GM19023 (cell line): ENCODE data around the gene PPM1A.
"Not testable (repeated sequence)": the region's sequence is repeated elsewhere in the genome, so short reads cannot be mapped to it uniquely, and the experiment has no call there.

Source experiments
- ATAC-seq: cut with Tn5 transposase; IDR thresholded peaks from one replicate; pipeline ENCODE4 v1.9.1; 2021; ENCODE audit warnings: mild to moderate bottlenecking, moderate library complexity; ENCODE audit not compliant: unreplicated experiment

Gene PPM1A

DNA sequence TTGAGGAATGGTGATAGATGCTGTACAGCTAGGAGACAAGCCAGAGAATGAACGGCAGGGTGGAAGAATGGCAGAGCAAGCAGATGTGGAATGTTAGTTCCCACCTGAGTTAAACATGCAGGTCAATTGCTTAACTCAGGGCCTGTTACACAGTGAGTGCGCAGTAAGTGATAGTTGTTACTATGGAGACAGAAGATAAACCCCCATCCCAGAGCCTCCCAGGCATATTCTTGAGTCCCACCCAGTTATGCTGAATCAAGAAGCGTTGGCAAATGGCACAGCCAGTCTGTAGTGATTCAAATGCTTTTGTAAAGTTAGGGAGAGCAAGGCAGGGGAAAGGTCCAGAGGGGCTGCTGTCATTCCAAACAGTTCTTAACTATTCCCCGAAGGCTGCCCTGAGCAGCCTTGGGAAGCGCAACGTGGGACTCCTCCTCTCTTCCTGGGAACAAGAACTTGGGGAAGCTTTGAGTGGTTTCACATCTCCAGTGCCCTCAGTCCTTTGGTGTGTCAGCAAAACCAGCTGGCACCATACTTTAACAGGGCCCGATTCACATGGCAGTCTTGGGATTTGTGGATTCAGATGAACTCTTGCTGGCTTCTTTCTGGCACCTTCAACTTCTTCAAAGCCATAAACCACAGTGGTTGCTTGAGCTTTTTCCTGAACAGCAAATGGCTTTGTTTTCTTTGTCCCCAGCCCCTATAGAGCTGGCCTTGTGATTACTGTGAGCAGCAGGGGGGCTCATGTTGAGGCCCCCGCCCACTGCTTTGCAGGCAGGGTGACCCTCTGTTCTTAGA lies 66.4 kb downstream of the PPM1A start:
- ATAC-seq: no peak

DNA sequence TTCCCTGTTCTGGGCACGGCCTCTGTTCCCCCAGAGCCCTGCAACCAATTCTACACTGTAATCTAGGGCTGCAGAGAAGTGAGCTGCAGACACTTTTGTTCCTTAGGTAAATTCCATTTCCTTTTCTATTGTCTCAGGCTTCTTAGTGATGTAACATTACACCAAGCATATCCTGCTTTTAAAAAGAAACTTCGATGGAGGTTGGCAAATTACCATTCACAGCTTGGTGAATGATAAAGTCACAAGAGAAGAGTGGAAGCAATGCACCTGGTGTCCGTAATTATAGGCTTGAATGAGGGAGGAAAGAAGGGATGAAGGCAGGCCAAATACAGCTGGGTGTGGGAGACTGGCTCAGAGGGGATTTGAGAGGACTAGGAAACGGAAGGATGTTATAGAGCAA lies 68.6 kb downstream of the PPM1A start:
- ATAC-seq: no peak

DNA sequence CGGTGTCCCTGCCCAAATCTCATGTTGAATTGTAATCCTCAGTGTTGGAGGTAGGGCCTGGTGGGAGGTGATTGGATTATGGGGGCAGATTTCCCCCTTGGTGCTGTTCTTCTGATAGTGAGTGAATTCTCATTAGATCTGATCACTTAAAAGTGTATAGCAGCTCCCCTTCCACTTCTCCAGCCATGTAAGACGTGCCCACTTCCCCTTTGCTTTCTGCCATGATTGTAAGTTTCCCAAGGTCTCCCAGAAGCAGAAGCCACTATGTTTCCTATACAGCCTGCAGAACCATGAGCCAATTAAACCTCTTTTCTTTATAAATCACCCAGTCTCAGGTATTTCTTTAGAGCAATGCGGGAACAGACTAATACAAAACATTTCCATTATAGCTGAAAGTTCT lies 71.8 kb downstream of the PPM1A start:
- not testable (repeated sequence) for ATAC-seq

DNA sequence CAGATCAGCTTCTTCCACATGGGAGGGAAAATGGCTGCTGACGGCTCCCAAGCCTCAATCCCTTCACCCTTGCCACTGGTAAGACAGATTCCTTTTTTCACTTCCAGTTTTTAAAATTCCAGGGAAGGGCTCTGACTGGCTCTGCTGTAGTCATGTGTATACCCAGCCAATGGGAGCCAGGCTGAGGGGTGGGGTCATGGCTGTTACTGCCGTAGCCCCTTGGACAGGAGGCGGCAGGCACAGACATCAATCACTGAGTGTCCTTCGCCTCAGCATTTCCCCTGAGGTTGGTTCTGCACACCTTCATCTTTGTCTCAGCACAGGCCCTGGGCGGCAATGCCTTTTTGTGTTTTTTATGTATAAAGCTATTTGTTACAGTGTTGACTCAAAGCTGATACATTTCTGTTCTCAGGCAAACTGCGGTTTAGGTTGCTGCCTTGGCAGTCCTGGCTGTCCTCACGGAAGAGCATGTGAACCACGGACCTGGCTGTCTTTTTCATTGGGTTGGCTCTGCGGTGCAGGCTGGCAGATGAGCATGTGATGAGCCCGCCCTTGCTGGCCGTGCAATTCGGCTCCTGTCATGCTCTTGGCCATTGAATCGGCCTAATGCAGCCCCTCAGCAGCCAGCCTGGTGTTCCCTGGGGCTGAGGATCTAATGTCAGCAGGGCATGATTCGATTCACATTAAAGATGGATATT lies 74.3 kb downstream of the PPM1A start:
- no peak for ATAC-seq

DNA sequence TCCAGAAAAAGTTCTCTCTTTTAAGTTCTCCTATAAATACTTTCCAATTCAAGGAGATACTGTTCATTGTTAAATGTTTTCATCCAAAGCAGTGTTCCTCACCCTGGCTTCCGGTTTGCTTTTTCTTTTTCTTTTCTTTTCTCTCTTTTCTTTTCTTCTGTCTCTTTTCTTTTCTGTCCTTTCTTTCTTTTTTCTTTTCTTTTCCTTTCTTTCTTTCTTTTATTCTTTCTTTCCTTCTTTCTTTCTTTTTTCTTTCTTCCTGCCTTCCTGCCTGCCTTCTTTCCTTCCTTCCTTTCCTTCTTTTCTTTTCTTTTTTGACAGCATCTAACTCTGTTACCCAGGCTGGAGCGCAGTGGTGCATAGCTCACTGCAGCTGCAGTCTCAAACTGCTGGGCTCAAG lies 75.8 kb downstream of the PPM1A start:
- ATAC-seq: no peak

DNA sequence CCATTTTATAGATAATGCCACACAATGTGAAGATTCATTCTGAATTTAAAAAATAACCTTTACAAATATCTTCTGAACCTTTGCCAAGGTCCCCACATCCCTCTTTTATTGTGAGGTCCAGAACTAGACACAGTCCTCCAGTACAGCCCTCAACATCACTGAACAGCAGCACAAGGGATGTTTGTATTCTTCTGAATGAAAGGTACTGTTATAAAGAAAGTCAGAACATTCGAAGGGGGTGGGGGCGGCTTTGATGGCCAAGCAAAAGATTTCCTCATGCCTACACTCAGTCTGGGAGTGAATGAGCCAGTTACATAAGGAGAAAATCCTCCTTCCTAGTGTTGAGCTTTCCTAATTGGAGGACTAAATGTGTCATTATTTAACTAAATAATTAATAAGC lies 77.3 kb downstream of the PPM1A start:
- no peak for ATAC-seq

DNA sequence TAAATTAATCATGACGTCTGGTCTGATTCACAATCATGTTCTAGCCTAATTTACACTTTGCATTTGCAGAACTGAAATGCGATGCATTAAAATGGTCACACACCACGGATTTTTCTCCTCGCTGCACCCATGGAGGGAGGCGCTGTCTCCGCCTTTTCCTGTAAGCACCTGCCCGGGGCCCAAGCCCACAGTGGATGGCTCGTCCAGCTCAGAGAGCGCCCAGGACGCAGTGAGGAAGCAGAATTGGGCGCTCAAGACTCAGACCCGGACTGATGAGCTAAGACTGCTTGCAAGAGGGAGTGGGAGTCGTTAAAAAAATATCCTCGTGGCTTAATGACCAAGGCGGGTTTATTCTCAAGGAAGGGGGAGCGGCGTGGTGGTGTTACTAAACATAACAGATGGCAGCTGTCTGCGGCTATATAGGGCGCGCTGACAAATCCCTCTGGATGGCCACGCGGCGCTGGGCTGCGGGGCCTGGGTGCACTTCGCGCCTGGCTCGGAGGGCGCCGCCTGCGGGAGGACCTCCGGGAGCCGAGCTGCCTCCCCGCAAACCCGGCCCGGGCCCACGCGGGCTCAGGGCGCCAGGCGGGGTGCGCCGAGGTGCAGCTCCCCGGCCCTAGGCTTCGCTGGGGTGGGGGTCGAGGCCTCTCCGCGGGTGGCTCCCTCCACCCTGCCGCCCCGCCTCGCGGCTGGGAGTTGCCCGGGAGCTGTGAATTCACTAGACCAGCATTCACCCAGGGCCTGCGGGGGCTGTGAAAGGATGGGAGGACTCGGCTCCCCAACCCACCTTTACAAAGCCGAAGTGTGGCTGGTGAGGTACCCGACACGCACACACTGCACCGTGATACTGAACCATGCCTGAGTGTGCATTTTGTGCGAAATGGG lies 78.7 kb downstream of the PPM1A start:
- ATAC-seq: peak; percentile 49

DNA sequence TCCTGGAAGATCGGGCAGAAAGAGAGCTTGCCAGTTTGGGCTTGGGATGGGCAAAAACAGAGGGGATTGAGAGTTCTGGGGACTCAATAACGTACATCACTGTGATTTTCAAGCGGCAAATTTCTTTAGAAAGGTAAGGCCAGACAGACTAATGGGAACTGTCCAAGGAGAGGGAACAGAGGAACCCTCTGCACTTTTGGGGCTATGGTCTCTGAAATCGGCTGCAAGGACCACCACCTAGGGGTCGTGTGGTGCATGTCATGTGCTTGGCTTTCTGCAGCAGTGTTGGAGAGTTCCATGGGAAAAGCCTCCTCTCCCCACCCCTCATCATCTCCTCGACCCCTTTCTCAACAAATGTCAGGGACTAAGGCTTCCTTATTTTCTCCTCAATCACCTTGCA lies 79.6 kb downstream of the PPM1A start:
- no peak for ATAC-seq

DNA sequence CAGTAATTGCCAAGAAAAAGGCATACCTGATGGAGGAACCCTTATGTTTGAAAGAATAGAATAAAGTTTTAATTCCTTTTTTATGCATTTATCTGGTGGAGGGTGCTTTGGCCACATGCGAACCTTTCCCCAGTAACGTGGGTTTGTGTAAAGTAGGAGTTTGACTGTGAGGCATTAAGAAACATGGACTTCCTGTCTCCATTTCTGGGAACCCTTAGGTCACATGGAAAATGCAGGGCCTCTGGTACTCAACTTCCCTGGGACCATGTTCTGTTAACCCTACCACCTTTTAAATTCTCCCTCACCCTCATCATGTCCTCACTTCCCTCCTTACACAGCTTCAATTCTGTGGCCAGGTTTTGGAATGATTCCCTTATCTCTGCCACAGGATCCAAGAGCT lies 80.3 kb downstream of the PPM1A start:
- ATAC-seq: no peak

DNA sequence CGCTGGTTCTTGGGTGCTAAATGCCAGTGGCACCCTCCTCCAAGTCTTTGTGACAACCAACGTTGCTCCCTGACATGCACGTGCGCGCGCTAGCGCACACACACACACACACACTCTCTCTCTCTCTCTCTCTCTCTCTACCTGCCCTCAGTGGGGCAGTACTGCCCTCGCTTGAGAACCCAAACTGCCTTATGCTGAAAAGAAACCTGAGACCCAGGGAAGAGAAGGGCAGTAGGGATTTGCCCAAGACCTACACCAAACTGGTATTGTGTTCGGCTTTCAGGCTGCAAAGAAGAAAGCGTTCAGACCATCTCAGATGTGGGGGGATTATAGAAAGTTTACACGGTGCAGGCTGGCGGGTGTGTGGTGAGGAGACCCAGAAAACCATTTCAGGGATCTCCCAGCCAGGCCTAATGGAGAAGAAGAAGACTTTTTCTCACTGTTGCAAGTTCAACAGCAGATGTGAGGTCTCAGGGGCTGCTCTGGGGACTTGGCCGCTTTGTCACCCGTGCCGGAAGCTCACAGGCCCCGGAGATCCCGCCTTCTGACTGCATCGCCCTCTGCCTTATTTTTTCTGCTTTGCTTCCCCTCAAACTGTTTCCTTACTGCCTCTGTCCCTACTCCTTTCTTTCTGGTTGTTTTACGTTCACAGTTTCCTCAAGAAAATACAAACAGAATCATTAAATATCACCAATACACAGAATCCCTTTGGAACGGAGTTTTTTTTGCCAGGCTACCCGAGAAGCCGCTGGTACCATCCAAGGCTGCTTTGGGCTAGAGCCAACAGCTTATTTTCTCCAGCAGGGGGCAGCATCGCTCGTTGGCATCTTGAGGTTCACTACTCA lies 82.4 kb downstream of the PPM1A start:
- ATAC-seq: peak; percentile 76

DNA sequence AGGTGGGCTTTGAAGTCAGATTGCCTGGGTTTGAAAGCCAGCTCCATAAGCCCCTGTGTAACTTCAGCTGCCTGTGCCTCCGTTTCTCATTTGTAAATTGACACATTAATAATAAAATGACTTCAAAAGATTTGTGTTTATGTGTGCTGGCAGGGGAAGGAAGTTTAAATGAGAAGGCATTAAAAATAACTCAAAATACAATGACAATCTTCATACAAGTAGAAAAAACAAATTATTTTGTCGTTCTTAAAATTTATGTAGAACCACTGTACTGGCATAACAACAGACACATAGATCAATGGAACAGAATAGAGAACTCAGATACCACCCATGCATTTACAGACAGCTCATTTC lies 83.0 kb downstream of the PPM1A start:
- ATAC-seq: no peak

DNA sequence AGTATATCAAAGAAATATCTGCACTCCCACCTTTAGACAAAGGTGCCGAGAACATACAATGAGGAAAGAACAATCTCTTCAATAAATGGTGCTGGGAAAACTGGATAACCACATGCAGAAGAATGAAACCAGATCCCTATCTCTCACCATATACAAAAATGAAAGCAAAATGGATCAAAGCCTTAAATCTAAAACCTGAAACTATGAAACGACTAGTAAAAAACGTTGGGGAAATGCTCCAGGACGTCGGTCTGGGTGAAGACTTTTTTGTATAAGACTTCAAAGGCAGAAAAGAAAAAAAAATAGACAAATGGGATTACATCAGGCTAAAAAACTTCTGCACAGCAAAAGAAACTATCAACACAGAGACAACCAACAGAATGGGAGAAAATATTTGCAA lies 83.8 kb downstream of the PPM1A start:
- no peak for ATAC-seq

DNA sequence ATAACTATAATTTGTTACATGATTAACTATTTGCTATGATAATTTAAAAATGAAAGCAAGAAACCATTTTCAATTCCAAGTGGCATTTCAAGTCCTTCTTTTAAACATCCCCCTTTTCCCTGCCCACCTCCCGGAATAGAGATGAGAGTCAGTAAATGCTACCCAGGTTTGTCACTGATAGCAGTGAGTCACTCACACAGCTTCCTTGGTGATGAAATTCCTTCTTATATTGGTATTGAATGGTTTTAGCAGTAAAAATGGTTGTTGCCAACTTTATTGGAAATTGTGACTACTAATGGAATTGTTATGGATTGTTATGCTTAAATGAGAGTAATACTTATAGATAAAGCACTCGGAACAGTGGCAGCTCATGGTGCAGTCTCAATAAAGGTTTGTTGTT lies 90.5 kb downstream of the PPM1A start:
- no peak for ATAC-seq

DNA sequence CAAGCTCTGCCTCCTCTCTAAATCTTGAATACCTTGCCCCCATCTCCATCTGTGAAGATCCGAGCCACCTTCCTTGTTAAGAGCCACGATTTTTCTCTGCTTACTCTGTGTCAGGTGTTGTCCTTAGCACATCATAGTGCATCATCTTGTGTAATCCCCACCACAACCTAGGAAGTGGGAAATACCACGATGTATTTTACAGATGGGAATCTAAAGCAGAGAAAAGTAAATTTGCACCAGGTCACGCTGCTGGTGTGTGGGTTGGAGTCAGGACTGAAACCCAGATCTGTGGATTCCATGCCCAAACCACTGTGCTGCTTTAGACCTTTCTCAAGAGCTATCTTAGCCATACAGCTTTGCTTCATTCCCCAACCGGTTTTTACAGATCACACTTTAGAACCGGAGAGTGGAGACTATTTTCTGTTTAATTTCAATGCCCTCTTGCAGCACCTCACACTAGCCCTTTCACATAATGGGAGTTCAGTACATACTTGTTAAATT lies 94.6 kb downstream of the PPM1A start:
- no peak for ATAC-seq

DNA sequence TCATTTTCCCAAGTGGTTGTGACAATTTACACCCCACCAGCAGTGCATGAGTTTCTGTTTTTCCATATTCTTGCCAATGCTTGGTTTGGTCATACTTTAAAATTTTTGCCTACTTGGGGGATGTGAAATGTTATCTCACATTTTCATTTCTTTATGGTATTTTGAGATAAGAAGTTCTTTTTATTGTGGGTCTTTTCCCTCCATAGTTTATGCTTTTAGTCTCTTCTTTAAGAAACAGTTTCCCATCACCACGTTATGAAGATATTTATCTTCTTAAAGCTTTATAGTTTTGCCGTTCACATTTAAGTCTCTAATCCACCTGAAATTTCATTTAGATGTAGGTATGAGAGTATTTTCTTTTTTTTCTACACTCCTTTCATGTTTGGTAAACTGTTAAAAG lies 95.7 kb downstream of the PPM1A start:
- no peak for ATAC-seq

DNA sequence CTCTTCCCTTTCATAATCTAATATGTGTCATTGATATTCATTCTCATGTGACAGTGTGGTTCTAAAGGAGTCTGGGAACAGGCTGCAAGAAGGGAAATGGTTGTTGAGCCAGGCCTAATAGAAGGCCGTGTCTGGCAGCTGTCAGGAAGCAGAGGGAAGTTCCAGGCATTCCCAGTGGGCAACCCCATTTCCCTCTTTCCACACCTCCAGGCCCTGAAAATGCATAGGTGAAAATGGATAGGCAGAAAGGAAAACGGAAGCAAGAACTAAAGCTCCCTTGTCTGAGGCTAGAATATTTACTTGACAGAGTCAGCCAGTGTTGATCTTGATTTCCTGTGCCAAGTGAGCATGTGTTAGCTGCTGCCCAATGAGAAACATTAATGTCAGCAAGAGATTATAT lies 97.7 kb downstream of the PPM1A start:
- no peak for ATAC-seq

DNA sequence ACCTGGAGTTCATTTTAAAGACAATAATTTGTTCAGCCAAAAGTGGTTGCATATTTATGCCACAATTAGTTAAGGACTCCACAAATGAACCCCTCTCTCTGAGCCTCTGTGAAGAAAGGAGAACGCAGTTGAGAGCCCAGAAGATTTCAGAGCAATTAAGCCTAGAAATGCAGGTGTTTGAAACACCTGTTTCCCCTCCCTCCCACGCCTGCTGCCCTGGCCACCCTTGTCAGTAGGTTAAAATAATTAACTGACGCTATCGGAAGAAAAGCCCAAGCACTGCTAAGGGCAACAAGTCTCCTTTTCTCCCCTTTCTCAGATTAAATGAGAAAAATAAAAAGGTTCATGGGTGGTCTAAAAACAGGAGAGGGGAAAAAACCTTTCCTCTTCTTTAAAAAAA lies 99.2 kb downstream of the PPM1A start:
- ATAC-seq: no peak
